Activated T-cell treated with anti-CD3 and anti-CD28 coated beads, Interleukin-2, amount 50 U/mL, for 1 hour (primary cell): ENCODE results near the gene PARL.
"Not testable (repeated sequence)": the region's sequence is repeated elsewhere in the genome, so short reads cannot be mapped to it uniquely, and the experiment has no call there.

ENCODE experiments used
- DNase-seq: peaks from one replicate; pipeline ENCODE4 v3.0.0-alpha.2; 2020

The PARL gene

DNA sequence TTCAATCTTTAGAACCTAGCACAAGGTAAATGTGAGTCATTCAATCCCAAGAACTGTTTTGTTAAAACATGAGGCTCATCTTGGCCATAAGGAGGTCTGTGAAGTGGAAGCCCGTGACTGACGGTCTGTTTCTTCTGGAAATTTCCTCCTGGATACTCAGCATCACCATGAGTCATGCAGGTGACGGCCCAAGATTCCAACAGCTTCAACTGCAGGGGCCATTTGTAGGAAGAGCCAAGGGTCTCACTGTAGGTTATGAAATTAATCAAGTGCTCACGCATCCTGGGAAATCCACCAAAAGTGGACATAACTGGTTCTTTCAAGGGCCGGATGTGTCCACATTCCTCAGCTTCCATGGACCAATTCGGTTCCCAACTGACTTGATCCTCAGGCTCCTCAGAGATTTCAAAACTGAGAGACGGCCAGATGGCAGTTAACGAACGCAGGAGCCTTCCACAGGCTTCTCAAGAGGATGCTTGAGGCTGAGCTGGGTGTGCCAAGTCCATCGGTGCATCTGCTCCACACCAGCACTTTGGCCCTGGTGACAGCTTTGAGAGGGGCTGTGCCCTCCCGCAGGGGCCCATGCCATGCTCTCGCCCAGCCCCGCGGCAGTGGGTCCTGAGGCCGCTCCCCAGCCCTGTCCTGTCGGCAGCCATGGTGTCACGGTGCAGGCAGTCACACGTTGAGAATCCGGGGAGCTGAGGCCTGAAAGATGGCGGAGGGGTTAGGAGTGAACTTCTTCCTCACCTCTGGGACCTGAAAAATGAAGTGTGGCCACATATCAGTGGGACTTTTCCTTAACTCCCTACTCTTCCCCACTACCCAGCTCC is 67.8 kb downstream of the PARL start:
- DNase-seq, result no peak

DNA sequence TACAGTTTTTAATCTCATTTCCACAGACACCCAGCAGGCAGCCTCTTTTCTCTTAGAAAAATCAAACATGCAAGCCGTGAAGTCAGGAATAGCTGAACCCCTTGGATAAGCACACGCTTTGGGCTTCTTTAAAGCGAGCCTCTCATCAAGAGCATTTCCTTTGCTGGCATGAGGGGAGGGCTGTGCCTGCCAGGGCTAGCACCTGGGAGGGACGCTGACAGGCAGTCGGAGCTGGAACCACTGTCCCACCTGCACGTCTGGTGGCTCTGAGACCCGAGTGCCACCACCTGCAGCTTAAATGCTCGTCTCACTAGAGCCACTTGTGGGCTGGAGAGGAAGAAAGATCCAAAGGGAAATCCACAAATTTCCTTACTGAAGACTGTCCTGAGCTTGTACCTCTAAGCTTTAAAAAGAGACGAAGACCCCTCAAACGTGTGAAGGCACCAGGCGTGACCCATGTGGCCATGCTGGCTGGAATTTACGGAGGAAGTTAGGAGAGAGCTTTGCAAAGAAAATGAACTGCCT is 68.7 kb downstream of the PARL start:
- no peak for DNase-seq

DNA sequence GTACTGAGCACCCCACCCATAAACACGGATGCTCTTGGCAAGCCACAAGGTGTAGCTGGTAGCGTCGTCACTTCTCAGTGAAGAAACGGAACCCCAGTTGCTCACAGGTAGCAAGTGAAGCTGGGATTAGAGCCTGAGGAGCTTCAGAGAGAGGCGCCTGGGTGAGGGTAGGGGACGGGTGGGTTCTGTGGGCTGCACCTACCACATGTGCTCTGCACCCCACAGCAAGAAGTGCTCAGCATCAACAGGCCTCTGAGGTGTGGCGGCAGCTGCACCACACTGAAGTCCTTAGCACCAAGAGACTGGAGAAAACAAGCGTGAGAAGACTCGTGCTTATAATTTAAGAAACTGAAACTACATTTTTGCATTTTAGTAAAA is 69.1 kb downstream of the PARL start:
- DNase-seq, result no peak

DNA sequence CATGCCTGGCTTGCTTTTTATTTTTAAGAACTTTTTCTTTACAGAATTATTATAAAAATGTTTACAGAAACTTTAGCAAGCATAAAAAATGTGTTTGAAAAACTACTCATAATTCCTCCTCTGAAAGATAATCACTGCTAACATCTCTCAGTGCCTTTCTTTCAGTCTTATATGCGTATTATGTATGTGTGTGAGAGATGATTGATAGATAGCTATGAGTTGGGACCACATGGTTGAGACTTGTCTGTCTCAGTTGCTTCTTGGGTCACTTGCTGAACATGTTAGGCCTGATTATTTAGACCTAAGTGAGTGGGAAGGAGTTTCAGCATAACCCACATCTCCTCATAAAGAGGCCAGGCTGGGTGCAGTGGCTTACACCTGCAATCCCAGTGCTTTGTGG is 70.4 kb downstream of the PARL start:
- DNase-seq, result no peak

DNA sequence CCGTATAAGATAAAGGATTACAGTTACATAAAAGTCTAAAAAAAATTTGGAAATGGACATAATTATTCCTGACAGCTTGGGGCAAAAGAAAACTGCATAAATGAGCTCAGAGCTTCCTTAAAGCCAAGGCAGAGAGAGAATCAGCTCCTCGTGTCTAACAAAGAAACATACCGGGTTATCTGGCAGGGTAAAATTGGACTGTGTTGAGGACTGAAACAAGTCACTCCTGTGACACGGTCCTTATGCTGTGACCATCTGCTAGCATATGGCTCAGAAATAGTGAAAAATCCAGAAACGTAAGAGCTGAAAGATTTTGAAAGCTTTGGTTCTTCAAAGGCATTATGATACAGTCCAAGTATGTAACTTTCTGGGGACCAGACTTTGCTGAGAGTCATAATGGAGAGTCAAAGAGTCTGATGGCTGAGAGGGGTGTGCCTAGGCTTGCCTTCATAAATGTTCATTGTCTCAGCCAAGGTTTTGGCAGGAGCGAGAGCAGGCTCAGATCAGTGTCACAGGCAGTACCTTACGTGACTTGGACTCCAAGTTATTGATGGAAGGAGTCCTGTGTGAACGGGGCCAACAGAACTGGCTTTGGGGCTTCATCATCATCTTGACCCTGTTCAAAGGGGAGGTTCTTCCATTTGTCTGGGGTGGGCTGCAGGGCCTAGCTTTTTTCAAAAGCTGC is 71.8 kb downstream of the PARL start:
- DNase-seq, result no peak

DNA sequence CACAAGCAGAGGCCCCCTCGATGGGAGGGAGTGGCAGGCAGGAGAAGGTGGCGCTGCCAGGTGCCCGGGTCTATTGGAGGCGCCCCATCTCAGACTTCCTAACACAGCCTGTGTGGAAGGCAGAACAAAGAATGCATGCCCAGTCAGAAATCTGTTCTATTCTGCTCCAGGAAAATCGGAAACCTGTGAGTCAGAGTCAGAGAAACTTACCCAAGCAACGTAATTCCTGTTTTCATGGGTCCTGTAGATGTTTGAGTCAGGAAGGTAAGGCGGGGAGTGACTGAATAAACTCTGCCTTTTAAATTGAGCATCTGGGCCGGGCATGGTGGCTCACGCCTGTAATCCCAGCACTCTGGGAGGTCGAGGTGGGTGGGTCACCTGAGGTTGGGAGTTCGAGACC is 73.0 kb downstream of the PARL start:
- DNase-seq, result no peak

DNA sequence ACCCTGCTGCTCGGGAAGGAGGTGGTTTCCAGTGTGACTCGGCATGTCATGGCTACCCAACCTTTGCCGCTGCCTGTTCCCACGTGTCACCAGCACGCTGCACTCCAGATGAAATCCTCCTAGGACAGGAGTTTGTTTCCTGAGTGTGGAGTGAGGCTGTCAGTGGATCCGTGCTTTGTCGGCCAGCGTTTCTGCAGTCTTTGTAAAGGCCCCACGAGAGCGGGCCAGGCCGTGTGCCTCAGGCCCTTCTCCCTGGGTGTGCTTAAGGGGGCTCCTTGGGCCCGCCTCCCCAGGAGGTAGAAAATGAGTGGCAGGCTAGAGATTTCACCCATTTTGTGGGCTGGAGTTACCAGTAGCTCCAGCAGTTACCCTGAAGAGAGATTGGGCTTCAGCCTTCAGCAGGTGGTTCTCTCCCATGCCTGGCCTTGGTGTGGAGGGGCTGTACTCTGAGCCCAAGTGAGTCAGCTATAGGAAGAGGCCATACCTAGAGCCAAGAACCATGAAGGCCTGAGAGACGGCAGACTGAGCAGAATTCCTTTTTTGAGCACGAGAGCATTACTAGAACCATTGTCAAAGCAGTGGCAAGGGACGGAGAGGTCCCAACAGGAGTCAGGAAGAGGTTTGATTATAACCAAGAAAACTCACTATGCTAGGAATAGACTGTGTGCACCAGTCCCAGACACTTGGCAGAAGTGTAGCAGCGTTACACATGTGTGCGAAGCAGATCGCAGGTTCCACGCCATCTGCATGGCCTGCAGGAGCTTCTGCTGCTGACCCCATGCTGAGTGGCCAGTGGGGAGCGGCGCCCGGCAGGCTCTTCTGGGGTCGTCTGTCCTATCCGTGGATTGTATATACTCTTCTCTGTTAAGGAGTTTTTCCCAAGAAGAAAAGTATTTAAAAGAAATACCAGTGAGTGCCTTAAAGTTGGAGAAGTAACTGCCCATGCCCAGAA is 73.8 kb downstream of the PARL start:
- no peak for DNase-seq

DNA sequence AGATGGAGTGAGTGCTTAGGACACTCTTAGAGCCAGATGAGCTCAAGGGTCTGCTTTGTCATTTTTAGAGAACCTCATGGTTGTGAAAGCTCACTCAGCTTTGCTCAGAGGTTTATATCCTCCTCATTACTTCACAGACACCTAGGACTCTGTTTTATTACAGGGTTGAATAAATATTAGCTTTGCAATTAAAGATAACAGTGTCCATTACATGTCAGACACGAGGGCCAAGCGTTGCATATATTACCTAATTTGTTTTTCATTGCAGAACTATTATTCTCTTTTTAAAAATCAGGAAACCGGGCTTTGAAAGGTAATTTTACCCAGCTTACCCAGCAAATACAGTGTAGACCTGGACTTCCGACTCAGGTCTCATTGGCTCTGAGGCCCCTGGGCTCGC is 75.4 kb downstream of the PARL start:
- no peak for DNase-seq

DNA sequence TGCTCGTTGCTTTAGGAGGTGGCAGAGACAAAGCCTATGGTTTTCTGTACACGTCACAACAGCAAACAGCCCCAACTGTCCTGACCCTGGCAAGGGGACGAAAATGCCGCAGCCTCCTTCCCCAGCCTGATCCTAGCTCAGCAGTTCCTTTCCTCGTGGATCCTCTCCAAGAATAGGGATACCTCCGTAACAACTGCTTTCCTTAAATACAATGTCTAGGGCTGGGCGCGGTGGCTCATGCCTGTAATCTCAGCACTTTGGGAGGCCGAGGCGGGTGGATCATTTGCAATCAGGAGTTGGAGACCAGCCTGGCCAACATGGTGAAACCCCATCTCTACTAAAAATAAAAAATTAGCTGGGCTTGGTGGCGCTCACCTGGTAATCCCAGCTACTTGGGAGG is 76.3 kb downstream of the PARL start:
- no peak for DNase-seq

DNA sequence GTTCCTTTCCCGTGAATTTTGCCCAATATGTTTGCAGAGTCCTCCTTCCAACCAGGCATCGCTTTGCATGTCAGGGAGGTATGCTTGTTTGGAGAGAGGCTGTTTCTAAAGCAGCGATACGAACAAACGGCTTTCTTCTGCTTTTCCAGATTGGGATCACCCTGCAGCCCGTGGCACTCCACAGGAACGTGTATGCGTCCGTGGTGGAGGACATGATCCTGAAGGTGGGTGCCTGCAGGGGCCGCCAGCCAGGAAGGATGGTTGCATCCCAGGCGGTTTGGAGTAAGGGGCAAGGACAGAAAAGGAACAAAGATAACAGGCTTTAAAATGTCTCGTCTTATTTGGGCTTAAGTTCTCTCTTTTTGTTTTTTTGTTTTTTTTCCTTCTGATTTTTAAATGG is 76.8 kb downstream of the PARL start:
- no peak for DNase-seq

DNA sequence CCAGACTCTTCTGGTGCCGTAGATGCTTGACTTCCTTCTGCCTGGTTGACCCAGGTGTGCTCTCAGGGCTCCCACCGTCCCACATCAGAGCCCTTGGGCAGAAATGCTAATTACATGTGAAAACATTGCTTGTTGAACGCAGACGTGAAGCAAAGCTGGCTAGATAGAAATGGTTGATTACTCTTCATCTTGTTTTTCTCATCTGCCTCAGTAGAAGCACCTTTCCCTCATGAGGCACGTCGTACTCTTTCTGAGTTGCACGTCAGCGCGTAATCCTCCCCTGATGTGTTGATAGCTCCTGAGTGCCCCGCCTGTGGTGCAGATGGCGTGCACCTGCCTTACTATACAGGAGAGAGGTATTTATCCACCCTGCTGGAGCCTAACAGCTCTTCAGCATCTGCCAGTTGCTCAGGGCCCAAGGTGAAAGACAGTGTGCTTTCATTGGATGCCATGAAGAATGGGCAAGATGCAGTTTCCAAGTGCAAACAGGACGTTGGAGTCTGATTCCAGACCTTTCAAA is 77.4 kb downstream of the PARL start:
- DNase-seq, result no peak

DNA sequence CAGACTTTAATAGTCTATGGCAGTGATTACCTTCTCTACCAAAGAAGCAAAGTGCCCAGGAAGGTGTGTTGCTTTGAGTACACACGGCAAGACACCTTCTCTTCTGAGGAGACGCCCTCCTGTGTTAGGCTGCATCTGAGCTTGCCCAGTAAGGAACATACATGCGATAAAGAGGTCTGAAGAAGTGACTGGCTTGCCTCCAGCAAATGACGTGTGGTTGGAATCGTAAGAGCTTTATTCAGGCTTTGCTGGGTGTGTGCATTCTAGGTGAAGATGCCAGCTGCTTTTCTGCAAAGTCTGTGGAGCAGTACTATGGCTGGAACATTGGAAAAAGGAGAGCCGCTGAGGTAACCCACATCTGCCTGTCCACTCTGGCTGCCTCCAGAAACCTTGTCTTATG is 81.7 kb downstream of the PARL start:
- DNase-seq, result no peak

DNA sequence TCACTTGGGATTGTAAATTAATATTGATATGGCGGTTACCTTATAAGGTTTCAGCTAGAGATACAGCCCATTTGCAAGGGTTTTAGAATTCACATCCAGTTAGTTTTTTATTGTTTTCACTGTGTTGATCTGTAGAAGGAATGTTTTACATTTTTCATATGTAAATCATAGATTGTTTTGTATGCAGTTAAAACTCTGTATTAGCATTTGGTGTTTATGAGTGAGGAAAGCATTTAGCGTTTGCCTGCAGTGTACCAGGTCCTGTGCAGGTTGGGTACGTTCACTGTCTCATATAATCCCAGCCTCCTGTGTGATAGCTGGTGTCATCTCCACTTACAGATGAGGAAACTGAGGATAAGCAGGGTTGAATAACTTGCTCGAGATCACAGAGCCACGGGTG is 83.1 kb downstream of the PARL start:
- DNase-seq, result no peak

DNA sequence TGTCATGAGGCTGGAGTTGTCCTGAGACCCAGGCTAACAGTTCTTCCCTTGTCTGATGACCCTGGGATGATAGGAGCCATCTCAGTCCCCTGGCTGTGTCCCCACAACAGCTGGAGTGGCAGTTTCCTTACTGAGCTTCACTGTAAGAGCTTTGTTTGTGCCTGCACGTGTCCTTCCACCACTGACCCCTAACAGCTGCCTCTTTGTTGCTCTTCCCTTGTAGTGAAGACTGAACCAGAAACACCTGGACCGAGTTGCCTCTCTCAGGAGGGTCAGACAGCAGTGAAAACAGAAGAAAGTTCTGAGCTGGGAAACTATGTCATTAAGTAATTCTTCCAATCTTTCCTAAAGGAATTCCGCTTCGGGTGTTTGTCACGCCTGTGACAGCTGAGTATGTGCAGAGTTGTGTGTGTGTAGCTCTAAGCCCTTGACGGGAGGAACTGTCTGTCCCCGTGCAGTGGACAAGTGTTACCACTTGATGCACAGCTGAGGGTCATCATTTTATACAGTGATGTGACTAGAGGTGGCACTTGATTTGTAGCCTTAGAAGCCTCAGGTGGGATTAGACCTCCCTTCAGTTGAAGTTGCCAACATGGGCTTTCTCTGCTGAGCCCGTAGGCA is 84.3 kb downstream of the PARL start:
- no peak for DNase-seq

DNA sequence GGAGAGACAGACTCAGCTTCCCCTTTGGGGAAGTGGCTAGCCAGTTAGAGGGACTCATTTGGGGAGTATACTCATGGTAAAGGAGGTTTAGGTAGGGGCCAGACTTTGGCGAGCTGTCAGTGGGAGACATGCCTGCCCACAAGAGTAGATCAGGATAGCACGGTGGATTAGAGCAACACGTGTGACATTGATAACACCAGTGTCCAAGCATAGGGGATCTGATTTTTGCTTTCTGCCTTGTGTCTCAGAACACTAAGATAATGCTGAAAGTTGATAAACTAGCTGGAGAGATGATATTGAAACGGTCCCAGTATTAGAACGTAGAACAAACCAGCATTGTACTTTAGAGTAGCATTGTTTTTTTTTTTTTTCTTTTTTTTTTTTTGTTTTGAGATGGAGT is 85.2 kb downstream of the PARL start:
- DNase-seq, result no peak

DNA sequence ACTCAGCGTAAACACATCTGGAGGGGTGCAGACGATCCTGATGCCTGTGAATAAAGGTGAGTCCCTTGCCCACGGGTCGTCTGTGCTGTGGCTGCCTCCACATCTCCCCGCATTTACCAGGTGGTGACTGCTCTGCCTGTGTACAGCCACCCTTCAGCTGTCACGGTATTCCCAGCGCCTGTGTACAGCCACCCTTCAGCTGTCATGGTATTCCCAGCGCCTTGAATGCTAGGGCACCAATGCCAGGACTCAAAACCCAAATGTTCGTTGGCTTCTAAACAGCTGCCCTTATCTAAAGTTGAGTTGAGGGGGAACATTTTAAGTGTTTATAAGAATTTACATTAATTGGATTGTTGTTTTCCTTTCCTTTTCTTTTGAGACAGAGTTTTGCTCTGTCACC is 86.7 kb downstream of the PARL start:
- DNase-seq, result no peak

DNA sequence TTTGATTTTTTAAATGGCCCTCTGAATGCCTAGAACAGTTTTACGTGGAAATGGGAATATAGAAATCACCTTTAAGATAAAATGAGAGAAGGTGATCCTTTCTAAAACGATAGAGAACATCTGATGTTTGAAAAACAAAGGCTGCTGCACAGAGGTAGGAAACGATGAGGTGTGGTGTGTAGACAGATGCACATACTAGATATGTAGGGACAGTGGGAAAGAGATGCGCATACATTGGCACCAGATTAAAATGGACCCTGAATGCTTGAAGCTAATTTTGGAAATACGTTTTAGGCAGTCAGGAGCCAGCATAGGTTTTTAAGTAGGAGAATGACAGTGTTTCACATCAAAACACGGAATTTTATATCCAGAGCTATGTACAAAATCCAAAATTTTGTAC is 88.3 kb downstream of the PARL start:
- no peak for DNase-seq

DNA sequence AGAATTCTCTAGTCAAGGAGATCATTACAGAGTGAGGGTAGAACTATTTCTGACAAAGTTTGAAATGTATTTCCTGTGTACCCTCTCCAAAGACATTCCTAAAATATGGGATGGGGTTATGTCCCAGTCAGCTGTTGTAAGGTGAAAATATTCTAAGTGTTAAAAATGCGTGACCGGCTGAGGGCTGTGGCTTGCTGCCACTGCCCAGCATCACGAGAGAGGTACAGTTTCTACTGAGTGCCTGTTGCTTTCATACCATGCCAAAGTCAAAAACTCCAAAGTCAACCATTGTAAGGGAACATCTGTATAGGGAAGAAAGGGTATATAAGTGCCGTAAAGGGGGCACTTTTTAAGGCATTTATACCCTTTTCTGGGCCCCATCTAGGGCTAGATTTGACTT is 90.2 kb downstream of the PARL start:
- DNase-seq, result no peak

DNA sequence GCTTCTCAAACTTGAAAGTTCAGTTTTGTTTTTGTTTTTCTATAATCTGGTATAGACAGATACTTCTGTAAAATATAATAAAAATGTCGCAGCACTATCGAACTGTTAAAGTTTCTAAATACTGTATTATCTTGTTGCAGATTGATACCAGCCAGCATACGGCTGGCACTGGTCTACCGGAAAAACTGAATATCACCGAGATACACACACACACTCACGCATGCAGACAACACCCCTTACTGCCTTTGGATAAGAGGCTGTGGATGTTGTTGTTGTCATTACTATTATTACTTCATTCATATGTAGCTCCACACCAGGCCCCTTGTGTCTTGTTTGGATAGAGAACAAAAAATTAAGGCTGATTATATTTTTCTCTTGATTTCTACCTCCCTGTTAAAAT is 91.7 kb downstream of the PARL start:
- DNase-seq, result no peak

DNA sequence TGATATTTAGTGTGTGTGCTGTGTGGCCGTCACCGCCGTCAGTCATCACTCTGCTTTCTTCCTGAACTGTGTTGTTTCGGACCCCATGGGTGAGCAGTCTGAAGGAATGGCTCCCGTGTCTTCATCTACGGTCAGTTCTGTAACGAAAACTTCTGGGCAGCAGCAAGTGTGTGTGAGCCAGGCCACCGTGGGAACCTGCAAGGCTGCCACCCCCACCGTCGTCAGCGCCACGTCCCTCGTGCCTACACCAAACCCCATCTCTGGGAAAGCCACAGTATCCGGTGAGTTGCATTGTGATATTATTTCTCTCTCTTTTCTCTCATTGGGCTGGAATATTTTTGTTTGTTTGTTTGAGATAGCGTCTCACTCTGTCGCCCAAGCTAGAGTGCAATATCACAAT is 94.0 kb downstream of the PARL start:
- DNase-seq, result no peak

DNA sequence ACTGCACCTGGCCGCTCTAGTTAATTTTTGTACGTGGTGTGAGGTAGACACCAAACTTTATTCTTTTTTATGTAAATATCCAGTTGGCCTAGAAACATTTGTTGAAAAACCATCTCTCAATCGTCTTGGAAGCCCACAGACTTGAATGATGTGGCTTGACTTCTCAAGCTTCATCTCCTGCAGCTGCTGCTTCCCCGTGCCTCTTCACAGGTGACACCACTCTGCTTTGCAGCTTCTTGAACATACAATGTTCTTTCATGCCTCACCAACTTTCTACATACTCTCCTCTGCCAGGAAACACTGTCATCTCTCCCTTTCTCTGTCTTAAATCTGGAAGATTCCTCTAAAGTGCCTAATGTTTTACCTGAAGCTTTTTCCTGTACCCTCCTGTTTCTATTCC is 94.9 kb downstream of the PARL start:
- DNase-seq, result no peak

DNA sequence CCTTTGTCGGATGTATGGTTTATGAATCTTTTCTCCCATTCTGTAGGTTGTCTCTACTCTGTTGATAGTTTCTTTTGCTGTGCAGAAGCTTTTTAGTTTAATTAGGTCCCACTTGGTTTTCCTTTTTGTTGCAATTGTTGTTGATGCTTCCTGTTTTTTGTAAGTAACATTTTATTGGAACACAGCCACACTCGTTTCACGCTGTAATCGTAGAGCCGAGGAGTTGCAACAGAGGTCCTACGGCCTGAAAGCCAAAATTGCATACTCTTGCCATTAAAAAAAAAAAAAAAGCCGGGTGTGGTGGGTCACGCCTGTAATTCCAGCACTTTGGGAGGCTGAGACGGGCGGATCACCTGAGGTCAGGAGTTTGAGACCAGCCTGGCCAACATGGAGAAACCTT is 100.2 kb downstream of the PARL start:
- DNase-seq, result not testable (repeated sequence)
